ENCODE measurements around the gene CAMK1D. TPM values are rescaled to one million over a fixed set of nuclear protein-coding genes. Genes with fewer than 3 reads are reported as not detected.
"Not testable (repeated sequence)": the region's sequence is repeated elsewhere in the genome, so short reads cannot be mapped to it uniquely, and the experiment has no call there.

CAMK1D gene
- total RNA-seq, 1 donor from 2014 or later, result 1.5 TPM

DNA sequence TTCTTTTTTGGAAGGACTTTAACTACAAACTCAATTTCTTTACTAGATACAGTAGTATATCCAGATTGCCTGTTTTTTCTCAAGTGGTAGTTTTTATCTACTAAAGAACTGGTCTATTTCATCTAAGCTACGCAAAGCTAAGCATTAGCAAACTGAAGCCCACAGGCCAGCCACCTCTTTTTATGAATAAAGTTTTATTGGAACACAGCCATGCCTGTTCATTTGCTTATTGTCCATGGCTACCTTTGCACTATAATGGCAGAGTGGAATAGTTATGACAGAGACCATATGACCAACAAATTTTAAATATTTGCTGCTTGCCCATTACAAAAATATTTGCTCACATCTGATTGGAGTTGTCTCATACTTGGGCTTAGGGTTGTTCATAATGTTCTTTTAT is 168.7 kb downstream of the CAMK1D start:
- DNase-seq (ENCODE audit: low read depth), result no peak

DNA sequence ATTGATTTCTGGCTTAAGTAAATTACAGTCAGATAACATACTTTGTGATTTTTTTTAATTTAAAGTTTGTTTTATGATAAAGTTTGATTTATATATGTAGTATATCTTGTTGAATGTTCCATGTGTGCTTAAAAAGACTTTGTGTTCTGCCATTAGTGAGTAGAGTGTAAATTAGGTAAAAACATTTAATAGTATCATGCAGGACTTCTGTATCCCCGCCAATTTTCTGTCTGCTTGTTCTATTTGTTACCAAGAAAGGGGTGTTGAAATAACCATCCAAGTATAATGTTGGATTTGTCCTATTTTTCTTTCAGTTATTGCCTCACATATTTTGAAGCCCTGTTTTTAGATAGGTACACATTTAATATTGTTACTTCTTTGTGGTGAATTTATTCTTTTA is 172.1 kb downstream of the CAMK1D start:
- DNase-seq (ENCODE audit: low read depth), result no peak

DNA sequence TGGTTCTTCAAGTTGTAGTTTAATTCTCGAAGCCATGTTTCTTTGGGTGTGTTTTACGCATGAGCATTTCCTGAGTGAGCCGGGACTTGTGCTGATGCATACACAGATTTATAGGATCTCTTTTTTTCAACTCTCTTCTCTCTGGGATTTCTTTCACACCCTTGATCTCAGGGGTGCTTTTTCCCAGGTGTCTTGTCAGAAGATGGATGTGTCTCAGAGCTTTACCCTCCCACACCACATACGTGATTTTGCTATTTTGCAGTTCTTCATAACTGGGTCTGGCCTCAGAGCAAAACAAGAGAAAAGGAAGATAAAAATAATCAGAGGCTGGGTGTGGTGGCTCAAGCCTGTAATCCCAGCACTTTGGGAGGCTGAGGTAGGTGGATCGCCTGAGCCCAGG is 177.0 kb downstream of the CAMK1D start:
- DNase-seq (ENCODE audit: low read depth), result no peak

DNA sequence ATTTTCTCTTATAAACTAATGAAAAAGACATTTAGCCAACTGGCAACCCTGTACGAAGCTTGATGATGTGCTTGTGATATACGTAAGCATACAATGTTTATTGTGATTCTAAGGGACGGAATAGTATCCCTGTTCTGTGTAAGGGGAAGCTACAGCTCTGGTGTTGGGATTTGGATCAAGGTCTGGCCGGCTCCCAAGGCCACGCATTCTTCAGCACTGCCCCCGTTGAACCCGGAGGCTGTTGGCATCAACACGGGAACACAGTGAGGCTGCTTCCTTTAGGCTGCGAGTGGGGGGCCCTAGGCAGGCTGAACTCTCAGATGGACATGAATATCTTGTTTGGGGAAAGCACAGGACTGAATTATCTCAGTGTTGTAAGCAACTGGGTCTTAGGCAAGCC is 180.6 kb downstream of the CAMK1D start:
- DNase-seq (ENCODE audit: low read depth), result no peak

DNA sequence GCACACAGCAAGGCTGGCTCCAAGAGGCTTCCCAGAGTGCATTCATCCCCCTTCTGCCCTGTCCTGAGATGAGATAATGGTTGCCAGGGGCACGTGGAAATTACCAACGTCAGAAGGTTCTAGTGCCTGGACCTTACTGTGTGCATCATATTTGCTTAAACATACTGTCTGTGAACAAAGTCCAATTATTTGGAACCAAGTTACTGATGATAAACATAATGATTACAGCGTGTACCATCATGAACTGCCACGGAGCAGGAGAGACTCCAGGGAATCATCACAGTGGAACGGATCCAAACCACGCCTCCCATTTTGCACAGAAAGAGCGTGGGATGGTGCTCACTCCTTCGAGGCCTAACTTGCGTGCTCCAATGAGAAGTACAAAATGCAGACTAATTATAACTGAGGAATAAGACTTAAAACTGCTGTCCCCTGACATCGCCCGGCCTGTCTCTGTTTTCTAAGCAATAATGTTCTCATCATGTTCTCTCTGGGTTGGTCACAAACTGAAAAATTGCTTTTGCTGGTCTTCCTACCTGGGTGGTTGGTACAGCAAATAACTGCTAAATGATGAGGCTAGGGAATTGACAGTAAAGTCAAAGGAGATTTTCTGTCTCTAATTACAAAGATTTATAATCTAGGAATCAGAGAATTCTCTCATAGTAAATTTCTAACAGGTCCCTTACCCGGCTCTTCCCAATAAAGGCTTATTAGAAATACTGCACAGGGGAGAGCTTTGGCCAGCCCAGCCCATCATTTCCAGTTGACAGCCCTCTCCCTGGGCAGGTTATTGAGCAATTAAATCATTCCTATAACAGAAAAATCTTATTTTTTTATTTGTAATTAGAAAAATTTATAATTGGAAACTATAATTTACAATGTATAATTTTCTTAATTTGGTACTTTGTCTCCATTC is 182.2 kb downstream of the CAMK1D start:
- no peak for DNase-seq (ENCODE audit: low read depth)

DNA sequence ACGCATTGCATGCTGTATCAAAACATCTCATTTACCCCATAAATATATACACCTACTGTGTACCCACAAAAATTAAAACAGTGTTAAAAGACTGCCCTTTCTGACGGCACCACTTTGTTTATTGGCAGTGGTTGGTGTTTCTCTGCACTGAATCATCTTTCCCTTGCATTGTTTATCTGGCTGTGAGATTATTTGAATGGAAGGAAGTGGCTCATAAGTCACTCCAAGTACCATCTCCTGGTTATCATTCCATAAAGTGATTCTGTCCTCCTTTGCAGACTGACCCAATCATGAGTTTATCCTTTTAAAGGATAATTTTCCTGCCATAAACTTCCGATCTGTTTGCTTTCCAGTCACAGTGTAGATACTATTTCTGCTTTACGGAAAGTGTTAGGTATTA is 183.8 kb downstream of the CAMK1D start:
- no peak for DNase-seq (ENCODE audit: low read depth)

DNA sequence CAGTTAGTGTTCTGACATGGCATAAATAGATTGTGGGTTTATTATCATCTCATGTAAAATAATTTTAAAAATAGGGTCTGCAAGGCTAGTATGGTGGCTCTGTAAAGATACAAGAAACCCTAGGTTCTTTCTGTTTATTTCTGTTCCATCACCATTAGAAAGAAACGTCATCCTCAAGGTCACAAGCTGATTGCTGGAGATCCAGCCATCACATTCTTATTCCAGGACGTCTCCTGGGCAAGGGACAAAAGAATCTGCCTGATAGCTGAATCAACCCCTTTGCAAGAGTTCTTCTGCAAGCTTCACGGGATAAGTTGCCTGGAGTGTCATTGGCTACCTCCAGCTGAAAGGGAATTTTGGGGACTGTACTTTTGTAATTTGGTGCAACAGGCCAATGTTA is 184.4 kb downstream of the CAMK1D start:
- DNase-seq (ENCODE audit: low read depth), result no peak

DNA sequence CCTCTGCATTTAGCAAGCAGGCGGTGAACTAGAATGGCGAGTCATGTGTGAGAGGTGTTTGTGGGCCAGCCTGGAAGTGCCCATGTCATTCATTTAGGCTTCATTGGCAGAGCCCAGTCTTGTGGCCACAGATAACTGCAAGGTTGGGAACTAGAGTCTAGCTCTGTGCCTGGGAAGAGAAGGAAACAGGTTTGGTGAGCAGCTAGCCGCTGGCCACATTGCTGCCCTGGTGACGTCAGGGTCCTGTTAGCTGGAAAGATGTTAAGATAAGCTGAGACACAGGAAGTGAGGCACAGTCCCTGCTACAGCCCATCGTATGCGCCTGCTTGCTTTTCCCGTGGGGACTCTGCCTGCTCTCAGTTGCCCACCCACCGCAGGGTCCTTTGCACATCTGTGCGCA is 185.5 kb downstream of the CAMK1D start:
- DNase-seq (ENCODE audit: low read depth), result no peak

DNA sequence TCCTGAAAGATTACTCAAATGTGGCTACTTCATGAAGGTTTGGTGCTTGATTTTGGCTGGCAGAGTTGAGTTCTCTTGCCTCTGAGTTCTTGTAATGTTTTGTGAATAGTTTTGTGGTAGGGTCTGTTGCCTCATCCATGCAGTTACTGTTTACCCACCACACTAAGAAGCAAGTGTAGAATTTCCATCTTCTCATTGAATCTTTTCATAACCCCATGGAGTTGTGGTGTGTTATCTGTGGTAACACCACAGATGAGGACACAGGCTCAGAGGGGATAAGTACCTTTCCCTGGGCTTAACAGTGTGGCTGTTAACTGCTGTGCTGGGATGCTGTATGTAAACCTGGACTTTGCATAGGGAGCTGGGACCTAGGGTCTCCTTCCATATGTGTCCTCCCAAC is 186.3 kb downstream of the CAMK1D start:
- no peak for DNase-seq (ENCODE audit: low read depth)

DNA sequence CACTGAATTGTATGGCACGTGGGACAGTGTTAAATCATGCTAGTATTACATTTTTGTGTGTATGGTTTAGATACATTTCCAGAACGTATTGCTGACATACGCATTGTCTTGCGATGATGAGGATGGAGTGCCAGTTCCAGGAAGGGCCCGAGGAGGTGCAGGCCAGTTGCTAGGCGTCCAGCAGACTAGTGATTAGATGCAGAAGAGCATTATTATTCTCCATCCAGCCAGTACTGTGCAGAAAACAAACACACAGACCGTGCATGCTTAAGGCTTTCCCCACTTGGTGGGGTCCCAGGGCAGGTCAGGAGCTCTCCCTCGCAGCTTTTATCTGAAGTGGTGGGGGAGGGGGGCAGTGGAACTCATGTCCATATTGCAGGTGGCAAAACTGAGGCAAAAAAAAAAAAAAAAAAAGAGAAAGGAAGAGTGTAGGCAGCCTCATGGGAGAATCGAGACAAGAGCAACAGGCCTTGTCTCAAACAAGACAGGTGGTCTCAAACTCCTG is 189.2 kb downstream of the CAMK1D start:
- no peak for DNase-seq (ENCODE audit: low read depth)

DNA sequence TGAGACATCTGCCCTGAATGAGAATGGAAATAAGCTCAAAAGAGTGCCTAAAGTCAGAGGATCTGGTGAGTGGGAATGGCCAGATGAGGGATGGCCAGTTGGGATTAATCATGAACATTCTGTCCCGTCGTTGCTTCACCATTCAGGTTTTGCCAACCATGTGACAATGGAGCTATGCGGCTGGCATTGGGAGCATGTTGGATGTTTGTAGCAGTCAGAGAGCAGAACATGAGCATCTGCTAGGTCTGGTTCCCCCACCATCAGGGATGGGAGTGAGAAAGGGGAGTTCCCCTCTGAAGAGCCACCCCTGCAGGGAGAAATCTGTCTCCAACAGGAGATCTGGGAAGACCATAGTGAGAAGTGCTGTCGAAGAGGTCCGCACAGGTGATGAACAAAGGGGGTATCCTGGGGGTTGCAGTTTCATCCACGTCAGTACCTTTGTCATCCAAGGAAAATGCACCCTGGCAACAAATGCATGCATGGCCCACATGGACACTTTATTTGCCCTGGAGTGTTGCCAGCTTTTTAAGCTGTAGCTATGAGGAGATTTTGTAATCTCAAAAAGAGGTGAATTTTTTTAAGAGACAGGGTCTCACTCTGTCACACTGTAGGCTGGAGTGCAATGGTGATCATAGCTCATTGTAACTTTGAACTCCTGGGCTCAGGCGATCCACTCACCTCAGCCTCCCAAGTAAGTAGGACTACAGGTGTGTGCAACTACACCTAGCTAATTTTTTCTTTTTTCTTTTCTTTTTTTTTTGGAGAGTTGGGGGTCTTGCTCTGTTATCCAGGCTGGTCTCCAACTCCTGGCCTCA is 190.2 kb downstream of the CAMK1D start:
- DNase-seq (ENCODE audit: low read depth), result no peak

DNA sequence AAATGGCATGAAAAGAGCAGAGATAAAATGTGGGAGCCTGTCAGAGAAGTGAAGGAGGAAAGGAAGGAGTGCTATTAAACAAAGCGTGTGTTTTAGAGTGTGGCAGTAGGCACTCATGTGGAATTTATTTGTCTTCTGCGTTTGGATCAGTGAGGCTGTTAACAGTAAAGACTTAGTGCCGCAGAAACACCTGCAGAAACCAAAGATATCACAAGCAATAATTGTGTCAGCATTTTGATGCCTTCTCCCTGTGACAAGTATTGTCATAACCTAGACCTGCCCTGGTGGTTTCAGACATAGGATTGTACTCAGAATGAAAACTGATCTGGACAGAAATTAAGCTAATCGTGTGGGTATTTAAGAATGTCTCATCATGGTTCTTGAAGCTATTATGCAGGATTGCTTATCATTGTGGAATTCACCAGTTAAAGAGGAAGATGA is 191.0 kb downstream of the CAMK1D start:
- no peak for DNase-seq (ENCODE audit: low read depth)

DNA sequence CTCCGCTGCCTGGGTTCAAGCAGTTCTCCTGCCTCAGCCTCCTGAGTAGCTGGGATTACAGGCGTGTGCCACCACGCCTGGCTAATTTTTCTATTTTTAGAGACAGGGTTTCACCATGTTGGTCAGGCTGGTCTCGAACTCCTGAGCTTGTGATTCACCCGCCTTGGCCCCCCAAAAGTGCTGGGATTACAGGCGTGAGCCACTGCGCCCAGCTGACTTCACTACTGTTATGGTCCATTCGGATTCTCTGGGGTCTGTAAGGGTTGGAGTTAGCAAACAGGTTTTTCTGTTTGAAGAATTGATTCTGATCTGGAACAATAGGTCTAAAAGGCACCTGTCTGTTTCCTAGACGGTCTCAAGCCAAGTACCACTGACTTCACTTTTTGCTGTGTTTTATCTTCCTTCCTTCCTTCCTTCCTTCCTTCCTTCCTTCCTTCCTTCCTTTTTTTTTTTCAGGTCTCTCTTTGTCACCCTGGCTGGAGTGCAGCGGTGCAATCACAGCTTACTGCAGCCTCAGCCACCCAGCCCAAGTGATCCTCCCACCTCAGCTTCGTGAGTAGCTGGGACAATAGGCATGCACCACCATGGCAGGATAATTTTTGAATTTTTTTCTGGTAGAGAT is 192.2 kb downstream of the CAMK1D start:
- no peak for DNase-seq (ENCODE audit: low read depth)

DNA sequence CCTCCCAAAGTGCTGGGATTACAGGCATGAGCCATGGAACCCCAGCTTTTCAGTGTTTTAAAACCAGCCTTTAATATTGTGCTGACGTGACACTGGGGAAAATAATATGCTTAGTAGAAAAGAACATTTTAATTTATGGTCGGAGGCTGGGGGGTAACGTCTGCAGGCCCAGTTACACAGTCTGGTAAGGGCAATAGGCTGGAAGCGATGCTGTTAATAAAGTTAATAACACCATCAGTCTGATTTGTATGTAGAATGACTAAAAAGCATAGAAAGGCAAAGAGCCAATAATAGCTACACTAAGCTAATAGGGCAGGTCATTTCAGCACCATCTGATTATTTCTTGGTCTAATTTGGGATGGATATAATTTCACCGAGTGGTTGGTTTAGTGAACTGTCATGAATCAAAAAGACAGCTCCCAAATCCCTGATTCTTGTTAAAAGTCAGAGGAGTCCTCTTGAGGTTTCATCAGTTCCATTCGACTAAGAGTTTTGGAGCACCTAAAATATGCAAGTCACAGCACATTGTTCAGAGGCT is 192.9 kb downstream of the CAMK1D start:
- no peak for DNase-seq (ENCODE audit: low read depth)

DNA sequence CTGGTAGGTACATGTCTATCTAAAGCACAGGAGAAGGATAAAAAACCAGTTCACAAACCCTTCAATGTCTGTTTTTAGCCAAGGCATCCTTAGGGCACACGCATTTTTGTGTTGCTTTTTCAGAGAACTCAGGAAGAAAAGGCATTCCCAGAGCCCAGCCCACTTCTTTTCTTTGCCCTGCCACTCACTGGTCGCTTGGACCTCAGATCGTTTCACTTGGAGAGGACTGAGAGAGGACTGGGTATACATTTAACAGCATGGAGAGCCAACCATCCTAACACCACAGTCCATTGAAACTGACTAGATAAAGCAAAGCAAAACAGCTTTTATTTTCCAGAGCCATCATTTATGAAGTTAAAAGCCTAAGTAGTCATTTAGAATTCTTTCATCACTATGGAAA is 194.2 kb downstream of the CAMK1D start:
- DNase-seq (ENCODE audit: low read depth), result no peak

DNA sequence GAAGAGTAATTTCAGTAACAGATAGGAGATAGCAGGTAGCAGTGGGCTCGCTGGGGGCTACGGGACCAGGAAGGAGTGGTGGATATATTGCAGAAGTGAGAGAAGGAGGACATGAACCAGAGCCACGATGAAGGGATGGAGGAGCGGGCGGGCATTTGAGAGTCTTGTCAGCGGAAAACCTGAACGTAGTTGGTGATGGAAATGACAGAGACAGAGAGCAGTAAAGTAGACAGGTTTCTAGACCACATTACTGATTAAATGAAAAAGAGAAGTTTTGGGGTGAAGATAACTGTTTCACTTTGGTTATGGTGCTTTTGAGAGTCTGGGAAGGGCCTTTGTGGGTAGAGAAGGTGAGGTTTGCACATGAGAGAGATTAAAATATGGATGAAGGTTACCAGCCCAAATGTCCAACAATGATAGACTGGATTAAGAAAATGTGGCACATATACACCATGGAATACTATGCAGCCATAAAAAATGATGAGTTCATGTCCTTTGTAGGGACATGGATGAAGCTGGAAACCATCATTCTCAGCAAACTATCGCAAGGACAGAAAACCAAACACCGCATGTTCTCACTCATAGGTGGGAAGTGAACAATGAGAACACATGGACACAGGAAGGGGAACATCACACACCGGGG is 196.9 kb downstream of the CAMK1D start:
- DNase-seq (ENCODE audit: low read depth), result not testable (repeated sequence)

DNA sequence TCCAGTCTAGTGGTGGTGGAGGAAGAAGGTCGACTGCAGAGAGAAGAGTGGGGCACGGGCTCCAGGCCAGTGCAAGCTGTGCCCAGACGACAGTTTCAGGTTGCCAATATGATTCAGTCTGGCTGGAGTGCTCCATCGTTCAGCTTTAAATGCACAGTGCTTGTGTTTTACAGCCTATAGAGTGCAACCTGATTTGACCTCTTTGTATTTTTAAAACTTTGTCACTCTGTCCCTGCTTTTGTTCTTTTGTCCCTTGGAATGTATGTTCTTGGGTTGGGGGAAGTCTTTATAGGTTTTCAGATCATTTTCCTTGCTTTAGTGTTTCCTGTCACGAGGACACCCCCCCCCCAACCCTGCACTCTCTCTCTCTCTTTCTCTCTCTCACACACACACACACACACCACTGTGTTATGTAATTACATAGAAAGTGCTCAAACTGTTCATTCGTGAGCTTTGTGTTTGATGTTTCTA is 198.0 kb downstream of the CAMK1D start:
- no peak for DNase-seq (ENCODE audit: low read depth)

DNA sequence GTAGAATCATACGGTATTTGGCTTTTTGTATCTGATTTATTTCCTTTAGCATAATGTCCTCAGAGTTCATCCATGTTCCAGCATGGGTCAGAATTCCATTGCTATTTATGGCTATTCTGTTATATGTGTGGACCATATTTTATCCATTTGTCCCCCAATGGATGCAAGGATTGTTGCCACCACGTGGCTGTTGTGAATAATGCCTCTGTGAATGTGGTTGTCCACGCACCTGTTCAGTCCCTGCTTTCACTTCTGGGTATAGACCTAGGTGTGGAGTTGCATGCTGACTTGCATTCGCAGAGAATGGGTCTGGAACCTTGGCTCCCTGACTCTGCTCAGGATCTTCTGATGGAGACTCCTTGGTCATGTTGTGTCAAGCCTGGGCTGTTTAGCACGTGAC is 199.9 kb downstream of the CAMK1D start:
- no peak for DNase-seq (ENCODE audit: low read depth)

DNA sequence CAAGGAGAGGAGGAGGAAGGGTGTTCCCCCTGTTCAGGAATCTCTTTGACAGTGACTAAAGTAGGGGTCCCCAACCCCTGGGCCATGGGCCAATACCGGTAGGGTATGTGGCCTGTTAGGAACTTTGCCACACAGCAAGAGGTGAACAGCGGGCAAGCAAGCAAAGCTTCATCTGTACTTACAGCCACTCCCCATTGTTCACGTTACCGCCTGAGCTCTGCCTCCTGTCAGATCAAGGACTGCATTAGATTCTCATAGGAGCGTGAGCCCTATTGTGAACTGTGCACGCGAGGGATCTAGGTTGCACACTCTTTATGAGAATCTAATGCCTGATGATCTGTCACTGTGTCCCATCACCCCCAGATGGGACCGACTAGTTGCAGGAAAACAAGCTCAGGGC is 201.6 kb downstream of the CAMK1D start:
- no peak for DNase-seq (ENCODE audit: low read depth)

DNA sequence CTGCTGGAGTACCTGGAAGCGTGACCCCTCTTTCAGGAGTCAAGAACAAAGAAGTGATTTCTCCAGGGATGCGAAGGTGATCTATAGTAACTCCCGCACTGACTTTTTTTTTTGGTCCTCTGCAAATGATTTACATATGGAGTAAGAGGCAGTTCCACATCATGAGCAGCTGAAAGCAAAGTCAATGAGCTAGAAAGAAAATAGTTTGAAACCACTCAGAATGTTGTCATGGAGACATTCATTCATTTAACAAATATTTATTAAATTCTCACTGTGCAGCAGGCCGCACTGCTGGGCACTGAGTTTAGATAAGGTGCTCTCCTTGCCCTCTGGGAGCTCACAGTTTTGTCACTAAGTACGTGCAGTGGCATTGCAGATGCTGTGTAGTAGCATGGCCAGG is 206.7 kb downstream of the CAMK1D start:
- DNase-seq (ENCODE audit: low read depth), result peak; percentile 94

DNA sequence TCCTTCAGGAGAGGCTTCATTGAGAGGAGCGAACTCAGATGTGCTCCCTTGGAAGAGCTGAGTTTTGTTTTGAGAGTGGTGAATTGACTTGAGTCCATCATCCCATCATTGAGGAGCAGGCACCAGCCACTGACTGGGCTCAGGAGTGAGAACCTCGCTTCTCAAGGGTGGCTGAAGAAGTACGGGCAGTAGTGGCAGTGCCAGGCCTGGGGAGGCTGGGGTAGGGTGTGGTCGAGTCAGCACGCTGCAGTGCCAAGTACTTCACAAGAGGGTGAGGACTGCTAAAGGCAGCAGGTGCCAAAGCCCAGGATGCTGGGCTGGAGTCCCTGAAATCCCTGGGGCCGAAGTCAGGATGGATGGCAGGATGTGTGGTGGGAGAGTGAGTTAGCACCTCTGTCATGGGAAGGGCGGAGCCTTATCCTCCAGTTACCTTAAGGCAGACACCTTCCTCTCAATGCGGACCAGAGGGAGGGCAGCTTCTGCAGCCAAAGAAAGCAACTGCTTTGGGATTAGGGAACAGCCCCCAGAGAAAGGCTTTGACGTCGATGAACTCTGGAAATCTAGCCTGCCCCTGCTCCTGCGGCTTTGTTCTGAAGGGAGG is 210.3 kb downstream of the CAMK1D start:
- DNase-seq (ENCODE audit: low read depth), result no peak
